ENCODE data around the gene FLT1.

Gene FLT1

GRCh38 chr13:28327373-28328270 is 167.3 kb downstream of the FLT1 start:
- H3K4me3 ChIP-seq (ENCODE audit: control insufficient read depth, low read depth, low read length): no peak overlapping the region
- no peak for TF ChIP-seq CTCF (IDR thresholded peaks at IDR 0.05; ENCODE audit: control insufficient read depth, insufficient read depth, low read depth, low read length, missing control alignments)
- no peak for DNase-seq (ENCODE audit: low read depth)

GRCh38 chr13:28326056-28326455 is 168.9 kb downstream of the FLT1 start:
- no peak for TF ChIP-seq CTCF (IDR thresholded peaks at IDR 0.05; ENCODE audit: control insufficient read depth, insufficient read depth, low read depth, low read length, missing control alignments)
- H3K4me3 ChIP-seq (ENCODE audit: control insufficient read depth, low read depth, low read length): no peak overlapping the region
- no peak for DNase-seq (ENCODE audit: low read depth)

GRCh38 chr13:28325022-28325421 is 169.9 kb downstream of the FLT1 start:
- no peak overlapping the region for H3K4me3 ChIP-seq (ENCODE audit: control insufficient read depth, low read depth, low read length)
- no peak for TF ChIP-seq CTCF (IDR thresholded peaks at IDR 0.05; ENCODE audit: control insufficient read depth, insufficient read depth, low read depth, low read length, missing control alignments)

GRCh38 chr13:28324181-28324789 is 170.6 kb downstream of the FLT1 start:
- H3K4me3 ChIP-seq (ENCODE audit: control insufficient read depth, low read depth, low read length): no peak overlapping the region
- no peak for DNase-seq (ENCODE audit: low read depth)
- TF ChIP-seq CTCF (IDR thresholded peaks at IDR 0.05; ENCODE audit: control insufficient read depth, insufficient read depth, low read depth, low read length, missing control alignments): peak; percentile 90

More at GRCh38 chr13:28325022-28325421, 169.9 kb downstream of the FLT1 start:
- no peak for DNase-seq (ENCODE audit: low read depth)

GRCh38 chr13:28322256-28322905 is 172.5 kb downstream of the FLT1 start:
- H3K4me3 ChIP-seq (ENCODE audit: control insufficient read depth, low read depth, low read length): no peak overlapping the region
- no peak for TF ChIP-seq CTCF (IDR thresholded peaks at IDR 0.05; ENCODE audit: control insufficient read depth, insufficient read depth, low read depth, low read length, missing control alignments)
- peak; percentile 55 for DNase-seq (ENCODE audit: low read depth)

GRCh38 chr13:28321756-28322155 is 173.2 kb downstream of the FLT1 start:
- no peak for TF ChIP-seq CTCF (IDR thresholded peaks at IDR 0.05; ENCODE audit: control insufficient read depth, insufficient read depth, low read depth, low read length, missing control alignments)
- H3K4me3 ChIP-seq (ENCODE audit: control insufficient read depth, low read depth, low read length): no peak overlapping the region
- DNase-seq (ENCODE audit: low read depth): no peak

Measured in AG09309 (cell line).